ENCODE results near the gene MTF1.

MTF1 gene

GRCh38 chr1:37867784-37868183, 8.4 kb upstream of the MTF1 start:
- DNase-seq (ENCODE audit: low read depth) = no peak

GRCh38 chr1:37866491-37866890, 7.1 kb upstream of the MTF1 start:
- no peak for DNase-seq (ENCODE audit: low read depth)

- DNase-seq (ENCODE audit: low read depth) = peak; percentile 42
These were observed 6.1 kb upstream of the MTF1 start for GRCh38 chr1:37865348-37866120.

GRCh38 chr1:37862330-37862729, 2.9 kb upstream of the MTF1 start:
- no peak for DNase-seq (ENCODE audit: low read depth)

- no peak for DNase-seq (ENCODE audit: low read depth)
These were observed 1.8 kb upstream of the MTF1 start for GRCh38 chr1:37861151-37861550.

GRCh38 chr1:37860346-37860666, 914 bp upstream of the MTF1 start:
- no peak for DNase-seq (ENCODE audit: low read depth)

GRCh38 chr1:37858931-37859506, 373 bp downstream of the MTF1 start:
- DNase-seq (ENCODE audit: low read depth) = no peak

GRCh38 chr1:37854406-37854805, 5.0 kb downstream of the MTF1 start:
- no peak for DNase-seq (ENCODE audit: low read depth)

GRCh38 chr1:37853157-37853556, 6.2 kb downstream of the MTF1 start:
- DNase-seq (ENCODE audit: low read depth) = no peak

GRCh38 chr1:37851782-37852210, 7.6 kb downstream of the MTF1 start:
- no peak for DNase-seq (ENCODE audit: low read depth)

GRCh38 chr1:37851262-37851661, 8.1 kb downstream of the MTF1 start:
- no peak for DNase-seq (ENCODE audit: low read depth)

- no peak for DNase-seq (ENCODE audit: low read depth)
These were observed 8.9 kb downstream of the MTF1 start for GRCh38 chr1:37850352-37850955.

GRCh38 chr1:37849480-37849879, 9.9 kb downstream of the MTF1 start:
- DNase-seq (ENCODE audit: low read depth) = no peak

- no peak for DNase-seq (ENCODE audit: low read depth)
These were observed 12.6 kb downstream of the MTF1 start for GRCh38 chr1:37846647-37847339.

GRCh38 chr1:37845786-37846185, 13.6 kb downstream of the MTF1 start:
- DNase-seq (ENCODE audit: low read depth) = no peak

- DNase-seq (ENCODE audit: low read depth) = no peak
These were observed 14.2 kb downstream of the MTF1 start for GRCh38 chr1:37845049-37845646.

- no peak for DNase-seq (ENCODE audit: low read depth)
These were observed 14.9 kb downstream of the MTF1 start for GRCh38 chr1:37844536-37844935.

- no peak for DNase-seq (ENCODE audit: low read depth)
These were observed 17.7 kb downstream of the MTF1 start for GRCh38 chr1:37841652-37842051.

GRCh38 chr1:37840711-37841110, 18.7 kb downstream of the MTF1 start:
- DNase-seq (ENCODE audit: low read depth) = no peak

- DNase-seq (ENCODE audit: low read depth) = no peak
These were observed 19.7 kb downstream of the MTF1 start for GRCh38 chr1:37839676-37840075.

- no peak for DNase-seq (ENCODE audit: low read depth)
These were observed 22.6 kb downstream of the MTF1 start for GRCh38 chr1:37836788-37837187.

- DNase-seq (ENCODE audit: low read depth) = no peak
These were observed 27.6 kb downstream of the MTF1 start for GRCh38 chr1:37831809-37832208.

GRCh38 chr1:37831109-37831508, 28.3 kb downstream of the MTF1 start:
- no peak for DNase-seq (ENCODE audit: low read depth)

Data from HS-5 (cell line).